GM12878 (cell line): Measurements from ENCODE around the gene KCND3. TPM values are rescaled to one million over a fixed set of nuclear protein-coding genes. Genes with fewer than 3 reads are reported as not detected.

Experiments
- ATAC-seq: fragments of 200-7000 bp; cut with Tn5 transposase; 3 replicates; pipeline ENCODE4 v1.9.1; 2020; ENCODE audit warnings: mild to moderate bottlenecking, moderate library complexity
- BruUV-seq: library from RNA; stranded (reverse); fragments of 400-500 nt; replicated peaks from 2 replicates; lab custom pipeline; 2021; lab: Mats Ljungman, UMichigan
- CTCF ChIA-PET: fragments of 300-600 bp; sonication (Branson Sonifier 250); formaldehyde crosslinking; extraction: SDS; loops from one replicate; lab custom pipeline; 2021; ENCODE audit warnings: inconsistent platforms; lab: Yijun Ruan, JAX
- POLR2A ChIA-PET: fragments of 350-600 bp; formaldehyde crosslinking; extraction: SDS; loops from one replicate; lab custom pipeline; 2021; ENCODE audit warnings: inconsistent platforms; lab: Charles Lee
- RAD21 ChIA-PET: fragments of 300-600 bp; sonication (Branson Sonifier 250); formaldehyde crosslinking; loops from one replicate; lab custom pipeline; 2023; ENCODE audit warnings: antibody characterized with exemption; ENCODE audit not compliant: unreplicated experiment; lab: Charles Lee
- SMC1A ChIA-PET: fragments of 300-600 bp; sonication (Branson Sonifier 250); formaldehyde crosslinking; loops from one replicate; lab custom pipeline; 2023; ENCODE audit not compliant: unreplicated experiment, uncharacterized antibody; lab: Charles Lee
- DNase-seq: peaks from one replicate; pipeline ENCODE4 v3.0.0-alpha.2; 2011; ENCODE audit warnings: low read depth, low spot score
- FAIRE-seq: peaks from 3 replicates; lab custom pipeline; 2011; peaks lifted over from hg19 to GRCh38; lab: Jason Lieb, UNC
- H2AFZ ChIP-seq: 2 replicates; pipeline ENCODE4 v1.6.0; 2011; ENCODE audit warnings: low read depth, low read length, control low read depth; ENCODE audit not compliant: control insufficient read depth
- H3K27ac ChIP-seq: 2 replicates; pipeline ENCODE4 v1.5.1; 2011; ENCODE audit warnings: control low read depth; ENCODE audit not compliant: control insufficient read depth, insufficient read depth
- H3K27me3 ChIP-seq, 2 experiments: replicated peaks in 1 of 2; 2 replicates each; pipeline versions ENCODE4 v1.6.0 to v1.6.1; 2011; ENCODE audit warnings: low read length in 1 of 2; ENCODE audit not compliant: control insufficient read depth in 2 of 2, insufficient read depth in 2 of 2
- H3K36me3 ChIP-seq, 2 experiments: 2 replicates each; pipeline ENCODE4 v1.5.1; 2011; ENCODE audit warnings: low read length in 1 of 2; ENCODE audit not compliant: control insufficient read depth in 2 of 2, insufficient read depth in 2 of 2
- H3K4me1 ChIP-seq: 2 replicates; pipeline ENCODE4 v1.6.1; 2011; ENCODE audit warnings: mild to moderate bottlenecking, low read length, moderate library complexity, mixed read lengths; ENCODE audit not compliant: control insufficient read depth, insufficient read depth
- H3K4me2 ChIP-seq: 2 replicates; pipeline ENCODE4 v1.6.0; 2011; ENCODE audit warnings: control low read depth; ENCODE audit not compliant: control insufficient read depth, insufficient read depth
- H3K4me3 ChIP-seq: fragments of 200-600 bp; sonication (generic); 2 replicates; pipeline ENCODE4 v1.5.1; 2016
- H3K79me2 ChIP-seq: 2 replicates; pipeline ENCODE4 v1.6.0; 2011; ENCODE audit warnings: low read length; ENCODE audit not compliant: control insufficient read depth, insufficient read depth
- H3K9ac ChIP-seq: 2 replicates; pipeline ENCODE4 v1.8.0; 2011; ENCODE audit warnings: low read length, control low read depth, mixed read lengths; ENCODE audit not compliant: control insufficient read depth, insufficient read depth
- H3K9me3 ChIP-seq: replicated peaks from 3 replicates; pipeline ENCODE4 v1.5.1; 2011; ENCODE audit warnings: mild to moderate bottlenecking, low read length; ENCODE audit not compliant: control insufficient read depth, insufficient read depth
- H4K20me1 ChIP-seq: 2 replicates; pipeline ENCODE4 v1.6.0; 2011; ENCODE audit not compliant: control insufficient read depth, insufficient read depth
- CBX3 ChIP-seq: fragments of 200-600 bp; sonication (generic); IDR thresholded peaks from 2 replicates; pipeline ENCODE4 v1.6.1; 2016; ENCODE audit warnings: low read depth, borderline replicate concordance
- CEBPB ChIP-seq, 2 experiments: fragments of 150-350 bp in 1 of 2; IDR thresholded peaks; 2 replicates each; pipeline ENCODE4 v1.6.1; 2012 to 2014; ENCODE audit warnings: low read depth in 2 of 2, low read length in 2 of 2, borderline replicate concordance in 1 of 2, inconsistent platforms in 1 of 2
- E2F4 ChIP-seq: IDR thresholded peaks from 2 replicates; pipeline ENCODE4 v1.6.1; 2012; ENCODE audit warnings: low read depth, low read length, improper control_type of control experiment
- EED ChIP-seq: sonication (generic); IDR thresholded peaks from 2 replicates; pipeline ENCODE4 v1.6.1; 2016; ENCODE audit warnings: antibody characterized with exemption, low read depth
- HSF1 ChIP-seq: fragments of 150-350 bp; IDR thresholded peaks from 2 replicates; pipeline ENCODE4 v1.6.1; 2014; ENCODE audit warnings: mild to moderate bottlenecking, low read depth, low read length
- NRF1 ChIP-seq: conservative IDR thresholded peaks from 2 replicates; pipeline ENCODE4 v1.6.1; 2011; ENCODE audit warnings: mild to moderate bottlenecking, low read depth, low read length, improper control_type of control experiment
- PRDM15 ChIP-seq: fragments of 450-650 bp; formaldehyde crosslinking; IDR thresholded peaks from 2 replicates; pipeline ENCODE4 v1.4.0; 2020; ENCODE audit warnings: mild to moderate bottlenecking, moderate library complexity
- RB1 ChIP-seq: fragments of 450-650 bp; formaldehyde crosslinking; IDR thresholded peaks from 2 replicates; pipeline ENCODE4 v1.6.1; 2017; ENCODE audit warnings: mild to moderate bottlenecking, borderline replicate concordance
- SKIL ChIP-seq: fragments of 450-650 bp; IDR thresholded peaks from 2 replicates; pipeline ENCODE4 v1.6.1; 2017; ENCODE audit warnings: mild to moderate bottlenecking, low read depth, inconsistent platforms; ENCODE audit not compliant: poor library complexity, severe bottlenecking
- WGBS: methylation state at CpG from one replicate; pipeline ENCODE4 v1.1.6; 2016; ENCODE audit warnings: low lambda C conversion rate; ENCODE audit not compliant: insufficient replicate concordance, insufficient coverage; ENCODE audit errors: missing lambda C conversion rate; 5-methylcytosine and 5-hydroxymethylcytosine counted together
- in situ Hi-C: fragments of 300-500 bp; cut with MboI; formaldehyde crosslinking; loops from 9 replicates; pipeline ENCODE4 v1.14.3; 2018; ENCODE audit warnings: mixed read lengths
- intact Hi-C: fragments of 100-400 bp; cut with micrococcal nuclease; formaldehyde crosslinking; loops from one replicate; pipeline ENCODE4 v1.14.2; 2022; ENCODE audit not compliant: unreplicated experiment
- polyA plus RNA-seq, 11 experiments: library from polyadenylated mRNA; depleted of rRNA in 4 of 11; unstranded in 6 of 11; stranded (reverse) in 5 of 11; fragments of >200 nt; fragmentation: Nextera tagmentation in 4 of 11; fragmentation: Illumina TruSeq in 1 of 11; extraction: Ambion mirVana in 4 of 11; extraction: Trizol in 1 of 11; gene quantifications; 1 replicate in 1 of 11; 2 replicates in 10 of 11; pipeline versions ENCODE4 v1.2.1 to v1.2.3, GENCODE V29; 2011 to 2016; ENCODE audit warnings: inconsistent platforms in 2 of 11, missing spikeins in 2 of 11, low read depth in 1 of 11
- total RNA-seq, 4 experiments: library from RNA; depleted of rRNA in 3 of 4; stranded (reverse); fragments of >200 nt in 3 of 4; fragmentation: Illumina TruSeq in 1 of 4; extraction: Trizol in 1 of 4; gene quantifications; 2 replicates each; pipeline versions ENCODE4 v1.2.1 to v1.2.3, GENCODE V29; 2013 to 2021

The KCND3 gene
- total and polyA plus RNA-seq, 10 of the 15 experiments (the other 5 are each of a cell fraction or from before 2014, with no cell fraction given): 0.02 TPM; not detected in 9

- no peak overlapping the region for H3K4me3 ChIP-seq
- intact Hi-C loops (no loop called here), in situ Hi-C loops (no loop called here)
- no peak overlapping the region for H2AFZ ChIP-seq
- ChIA-PET RAD21 (no interaction called here), POLR2A (no interaction called here), SMC1A (interaction anchor here (1.6 to 4.8 kb wide), 3 partner anchors 21 to 227 kb away, joined by 3 to 31 read pairs (median 12); no protein-coding TSS in a partner anchor), CTCF (interaction anchor here (1.9 kb wide), 1 partner anchor 34 kb away, joined by 6 read pairs; no protein-coding TSS in a partner anchor)
- DNase-seq: no peak
- H3K27me3 ChIP-seq: peaks cover 0 to 5% of the 10 kb centered on the region in 2 experiments; a peak in 2 of 4 replicates
- TF ChIP-seq CEBPB (IDR thresholded peaks at IDR 0.05; ENCODE audit: borderline replicate concordance in 1 of 2, low read depth in 2 of 2, low read length in 2 of 2) (no peak), SKIL (no peak), NRF1 (no peak), PRDM15 (CRISPR knock-in tag) (no peak), EED (no peak), RB1 (no peak), CBX3 (no peak), E2F4 (no peak), HSF1 (no peak)
- no peaks in the 10 kb centered on the region for H3K36me3 ChIP-seq
- WGBS: 92% methylated on average over 4 of the region's 4 CpGs
- H4K20me1 ChIP-seq: no peaks in the 10 kb centered on the region
- no peak overlapping the region for H3K27ac ChIP-seq
- no peaks in the 10 kb centered on the region for H3K79me2 ChIP-seq
- peak; percentile 31 for FAIRE-seq
- H3K4me2 ChIP-seq: no peak overlapping the region
- H3K4me1 ChIP-seq: peaks cover 11% of the 10 kb centered on the region
- no peaks in the 10 kb centered on the region for H3K9me3 ChIP-seq
- no peak overlapping the region for H3K9ac ChIP-seq
- ATAC-seq: no peak
- BruUV-seq: no TSS peak
Observed at GRCh38 chr1:111735321-111735720, 254.1 kb downstream of the KCND3 start.
